T-helper 1 cell treated with Interleukin-12 subunit alpha and Interleukin-12 subunit beta and Interleukin-4 antibody, amounts not matched to agents 30 μg/mL and 1 μg/mL, for 36 hours (primary cell): Measurements from ENCODE around the gene CD9.

ENCODE experiments used
- H3K27ac Mint-ChIP-seq: one replicate; pipeline ENCODE4 v1.8.0; 2021; ENCODE audit warnings: mild to moderate bottlenecking, mixed read lengths
- H3K27me3 Mint-ChIP-seq: one replicate; pipeline ENCODE4 v1.8.0; 2021; ENCODE audit warnings: low read depth, mixed read lengths
- H3K36me3 Mint-ChIP-seq: one replicate; pipeline ENCODE4 v1.8.0; 2021; ENCODE audit warnings: low read depth, mixed read lengths
- H3K4me1 Mint-ChIP-seq: one replicate; pipeline ENCODE4 v1.8.0; 2021; ENCODE audit warnings: low read depth, mixed read lengths
- H3K4me3 Mint-ChIP-seq: one replicate; pipeline ENCODE4 v1.8.0; 2021; ENCODE audit warnings: mild to moderate bottlenecking, moderate library complexity, mixed read lengths
- H3K9me3 Mint-ChIP-seq: one replicate; pipeline ENCODE4 v1.8.0; 2021; ENCODE audit warnings: mixed read lengths

CD9 gene

DNA sequence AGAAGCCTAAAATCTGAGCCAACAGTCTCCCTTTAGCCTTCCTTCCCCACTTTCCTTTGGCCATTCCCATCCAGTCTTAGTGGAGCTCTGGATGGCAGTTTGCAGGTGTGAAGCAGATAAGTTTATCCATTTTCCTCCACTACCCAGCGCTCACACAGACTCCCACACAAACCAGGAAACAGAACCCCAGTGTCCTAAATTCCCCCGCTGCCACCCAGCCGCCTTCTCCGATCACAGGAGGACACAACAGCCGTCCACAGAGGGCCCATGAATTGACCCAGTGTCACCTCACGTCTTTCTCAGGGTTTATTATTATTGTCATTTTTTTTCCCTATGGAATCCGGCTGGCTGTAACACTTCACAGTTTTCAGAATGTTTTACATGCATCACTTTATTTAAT, 16.4 kb downstream of the CD9 start:
- no peaks in the 10 kb centered on the region for H3K9me3 Mint-ChIP-seq
- H3K4me1 Mint-ChIP-seq, result peaks cover 44% of the 10 kb centered on the region
- H3K36me3 Mint-ChIP-seq, result no peaks in the 10 kb centered on the region
- H3K4me3 Mint-ChIP-seq, result no peak overlapping the region
- peak overlapping the region; percentile 77 for H3K27ac Mint-ChIP-seq
- no peaks in the 10 kb centered on the region for H3K27me3 Mint-ChIP-seq

- Mint-ChIP-seq H3K27ac (peak overlapping the region; percentile 3), H3K4me3 (peak overlapping the region; percentile 5), H3K27me3 (no peaks in the 10 kb centered on the region), H3K36me3 (no peaks in the 10 kb centered on the region), H3K4me1 (peaks cover 38% of the 10 kb centered on the region), H3K9me3 (no peaks in the 10 kb centered on the region)
Measured at GRCh38 chr12:6218347-6218925, 18.2 kb downstream of the CD9 start.

DNA sequence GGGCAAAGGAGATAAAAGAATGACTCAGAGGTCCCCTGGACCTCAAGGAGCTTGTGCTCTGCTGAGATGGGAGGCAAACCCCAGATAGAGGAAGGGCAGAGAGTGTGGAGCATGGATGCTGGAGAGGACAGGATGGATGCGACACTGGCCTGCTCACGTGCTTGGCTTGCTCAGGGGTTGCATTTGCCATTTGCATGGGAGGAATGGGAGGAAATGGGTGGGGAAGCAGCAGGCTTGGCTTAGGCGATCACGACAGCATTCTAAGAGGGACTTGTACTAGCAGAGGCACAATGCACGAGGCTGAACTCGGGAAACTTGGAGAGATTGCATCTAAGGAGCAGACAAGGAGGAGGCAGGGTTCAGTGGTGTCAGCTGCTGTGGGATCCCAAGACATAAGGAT, 19.8 kb downstream of the CD9 start:
- Mint-ChIP-seq H3K27me3 (no peaks in the 10 kb centered on the region), H3K4me1 (peaks cover 34% of the 10 kb centered on the region), H3K27ac (no peak overlapping the region), H3K4me3 (no peak overlapping the region), H3K36me3 (no peaks in the 10 kb centered on the region), H3K9me3 (no peaks in the 10 kb centered on the region)

DNA sequence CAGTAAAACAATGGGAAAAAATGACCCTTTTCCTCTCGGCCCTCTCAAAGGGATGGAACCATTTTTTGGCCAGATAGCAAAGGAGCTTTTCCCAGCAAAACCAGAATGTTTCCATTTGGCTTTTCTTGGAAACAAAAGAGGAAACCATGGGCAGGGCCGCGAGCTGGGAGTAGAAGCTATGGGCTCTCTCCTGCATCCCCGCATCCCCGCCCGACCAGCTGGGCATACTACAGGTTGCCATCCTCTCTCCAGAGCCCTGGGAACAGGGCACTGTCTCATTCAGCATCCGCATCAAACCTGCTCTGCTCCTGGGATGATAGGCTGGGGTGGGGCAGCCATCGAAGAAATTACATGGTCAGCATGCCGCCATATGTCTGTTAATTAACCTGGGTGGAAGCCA, 20.9 kb downstream of the CD9 start:
- H3K4me3 Mint-ChIP-seq, result no peak overlapping the region
- H3K36me3 Mint-ChIP-seq, result no peaks in the 10 kb centered on the region
- H3K27me3 Mint-ChIP-seq, result no peaks in the 10 kb centered on the region
- peaks cover 22% of the 10 kb centered on the region for H3K4me1 Mint-ChIP-seq
- H3K27ac Mint-ChIP-seq, result no peak overlapping the region
- no peaks in the 10 kb centered on the region for H3K9me3 Mint-ChIP-seq

DNA sequence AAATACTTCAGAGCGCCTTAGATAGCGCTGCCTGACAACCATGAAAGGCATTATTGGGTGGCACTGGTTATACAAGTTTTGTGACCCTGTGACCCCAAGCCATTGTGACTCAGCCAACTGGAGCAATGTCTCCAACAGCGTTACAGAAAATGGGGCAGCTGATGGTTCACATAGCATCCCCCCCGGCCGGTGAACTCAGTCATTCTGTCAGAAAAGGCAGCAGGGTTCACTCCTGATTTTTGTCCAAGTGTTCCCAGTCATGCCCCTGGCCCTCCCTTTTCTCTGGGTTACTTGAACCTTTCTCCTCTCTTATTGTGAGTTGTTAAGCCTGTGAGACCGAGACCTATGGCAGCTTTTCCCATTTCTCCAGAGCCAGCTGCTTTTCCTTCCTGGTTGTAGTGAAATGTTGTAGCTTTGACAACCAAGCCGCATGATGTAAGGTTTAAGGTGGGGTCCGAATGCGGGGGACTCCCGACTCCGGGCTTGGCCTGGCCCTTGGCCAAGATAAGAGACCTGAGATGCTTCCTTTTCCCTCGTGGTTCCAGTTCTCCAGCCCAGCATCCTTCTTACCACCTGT, 22.0 kb downstream of the CD9 start:
- H3K9me3 Mint-ChIP-seq, result no peaks in the 10 kb centered on the region
- peaks cover 18% of the 10 kb centered on the region for H3K4me1 Mint-ChIP-seq
- no peaks in the 10 kb centered on the region for H3K27me3 Mint-ChIP-seq
- no peaks in the 10 kb centered on the region for H3K36me3 Mint-ChIP-seq
- no peak overlapping the region for H3K4me3 Mint-ChIP-seq
- no peak overlapping the region for H3K27ac Mint-ChIP-seq

GRCh38 chr12:6223545-6223944, 23.3 kb downstream of the CD9 start:
- H3K36me3 Mint-ChIP-seq, result peaks cover 2% of the 10 kb centered on the region
- no peak overlapping the region for H3K4me3 Mint-ChIP-seq
- H3K27ac Mint-ChIP-seq, result no peak overlapping the region
- peaks cover 6% of the 10 kb centered on the region for H3K4me1 Mint-ChIP-seq
- H3K27me3 Mint-ChIP-seq, result no peaks in the 10 kb centered on the region
- no peaks in the 10 kb centered on the region for H3K9me3 Mint-ChIP-seq

DNA sequence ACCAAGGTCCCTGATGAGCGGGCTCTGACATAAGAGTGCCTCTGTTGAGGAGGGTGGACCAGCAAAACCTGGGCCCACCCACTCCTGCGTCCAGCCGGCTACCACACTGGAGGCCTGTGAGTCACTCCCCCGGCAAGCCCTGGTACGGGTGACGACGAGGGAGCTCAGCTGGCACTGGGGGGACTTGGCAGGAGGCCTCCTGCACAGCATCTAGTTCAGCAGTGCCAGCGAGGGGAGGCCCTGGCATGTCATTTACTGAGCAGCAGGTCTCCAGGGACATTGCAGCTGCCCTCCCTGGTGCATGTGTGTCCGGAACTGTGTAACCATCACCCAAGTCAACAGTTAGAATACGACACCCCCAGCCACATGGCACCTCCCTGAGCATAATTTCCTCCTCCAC, 24.4 kb downstream of the CD9 start:
- Mint-ChIP-seq H3K9me3 (no peaks in the 10 kb centered on the region), H3K4me1 (peaks cover 3% of the 10 kb centered on the region), H3K4me3 (no peak overlapping the region), H3K27ac (no peak overlapping the region), H3K36me3 (peaks cover 2% of the 10 kb centered on the region), H3K27me3 (no peaks in the 10 kb centered on the region)

DNA sequence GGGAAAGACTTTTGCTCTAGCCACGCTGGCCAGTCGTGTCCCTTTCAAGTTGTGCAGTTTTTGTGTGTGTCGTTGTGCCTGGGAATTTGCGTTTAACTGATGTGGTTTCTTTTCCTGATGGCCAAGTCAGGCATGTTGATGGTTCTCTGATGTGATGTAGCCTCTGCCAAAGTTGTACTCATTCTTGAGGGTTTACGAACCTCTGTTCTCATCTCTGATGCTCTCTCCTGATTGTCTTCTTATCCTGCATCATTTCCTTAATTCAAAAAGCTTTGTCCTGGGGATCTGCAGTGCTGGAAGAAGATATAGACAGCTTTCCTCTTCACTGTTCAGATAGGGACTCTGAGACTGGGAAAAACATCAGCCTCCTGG, 25.4 kb downstream of the CD9 start:
- Mint-ChIP-seq H3K9me3 (no peaks in the 10 kb centered on the region), H3K4me3 (no peak overlapping the region), H3K27me3 (no peaks in the 10 kb centered on the region), H3K4me1 (peaks cover 8% of the 10 kb centered on the region), H3K27ac (no peak overlapping the region), H3K36me3 (peaks cover 5% of the 10 kb centered on the region)

DNA sequence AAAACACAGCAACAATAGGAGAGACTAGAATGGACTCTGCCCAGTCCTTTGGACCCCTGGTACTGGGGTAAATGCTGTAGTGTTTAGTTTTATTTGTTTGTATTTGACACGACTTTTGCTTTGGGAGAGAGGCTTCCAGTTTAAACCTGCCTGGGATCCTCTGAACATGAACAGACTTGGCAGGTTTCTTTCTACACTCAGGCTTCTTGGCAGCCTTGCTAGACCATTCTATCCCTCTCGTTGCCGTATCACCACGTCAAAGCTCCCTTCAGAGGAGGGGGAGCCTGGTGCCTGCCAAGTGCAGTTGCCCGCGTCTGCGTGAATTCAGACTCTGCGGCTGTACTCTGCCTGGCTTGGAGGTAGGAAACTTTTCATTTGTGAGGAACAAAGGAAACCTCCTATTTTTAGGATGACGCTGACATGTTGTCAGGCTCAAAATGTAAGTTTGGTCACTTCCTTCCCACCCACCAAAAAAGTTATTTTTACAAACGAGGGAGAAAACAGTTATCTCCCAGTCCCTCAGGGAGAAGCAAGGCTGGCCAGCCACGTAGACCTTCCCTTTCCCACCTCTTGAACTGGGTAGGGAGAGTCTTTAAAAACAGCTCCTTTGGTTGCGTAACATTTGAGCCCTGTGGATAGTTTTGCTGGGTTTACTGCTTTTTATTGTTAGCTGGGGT, 25.9 kb downstream of the CD9 start:
- Mint-ChIP-seq H3K4me1 (peaks cover 12% of the 10 kb centered on the region), H3K36me3 (peaks cover 5% of the 10 kb centered on the region), H3K9me3 (no peaks in the 10 kb centered on the region), H3K4me3 (no peak overlapping the region), H3K27me3 (no peaks in the 10 kb centered on the region), H3K27ac (no peak overlapping the region)

- no peak overlapping the region for H3K27ac Mint-ChIP-seq
- peaks cover 16% of the 10 kb centered on the region for H3K4me1 Mint-ChIP-seq
- H3K36me3 Mint-ChIP-seq, result peaks cover 5% of the 10 kb centered on the region
- H3K27me3 Mint-ChIP-seq, result no peaks in the 10 kb centered on the region
- no peak overlapping the region for H3K4me3 Mint-ChIP-seq
- no peaks in the 10 kb centered on the region for H3K9me3 Mint-ChIP-seq
Measured at GRCh38 chr12:6226679-6227051, 26.5 kb downstream of the CD9 start.

- Mint-ChIP-seq H3K4me1 (peaks cover 24% of the 10 kb centered on the region), H3K27ac (no peak overlapping the region), H3K36me3 (peaks cover 5% of the 10 kb centered on the region), H3K4me3 (no peak overlapping the region), H3K27me3 (no peaks in the 10 kb centered on the region), H3K9me3 (no peaks in the 10 kb centered on the region)
Measured at GRCh38 chr12:6228535-6229223, 28.5 kb downstream of the CD9 start.

DNA sequence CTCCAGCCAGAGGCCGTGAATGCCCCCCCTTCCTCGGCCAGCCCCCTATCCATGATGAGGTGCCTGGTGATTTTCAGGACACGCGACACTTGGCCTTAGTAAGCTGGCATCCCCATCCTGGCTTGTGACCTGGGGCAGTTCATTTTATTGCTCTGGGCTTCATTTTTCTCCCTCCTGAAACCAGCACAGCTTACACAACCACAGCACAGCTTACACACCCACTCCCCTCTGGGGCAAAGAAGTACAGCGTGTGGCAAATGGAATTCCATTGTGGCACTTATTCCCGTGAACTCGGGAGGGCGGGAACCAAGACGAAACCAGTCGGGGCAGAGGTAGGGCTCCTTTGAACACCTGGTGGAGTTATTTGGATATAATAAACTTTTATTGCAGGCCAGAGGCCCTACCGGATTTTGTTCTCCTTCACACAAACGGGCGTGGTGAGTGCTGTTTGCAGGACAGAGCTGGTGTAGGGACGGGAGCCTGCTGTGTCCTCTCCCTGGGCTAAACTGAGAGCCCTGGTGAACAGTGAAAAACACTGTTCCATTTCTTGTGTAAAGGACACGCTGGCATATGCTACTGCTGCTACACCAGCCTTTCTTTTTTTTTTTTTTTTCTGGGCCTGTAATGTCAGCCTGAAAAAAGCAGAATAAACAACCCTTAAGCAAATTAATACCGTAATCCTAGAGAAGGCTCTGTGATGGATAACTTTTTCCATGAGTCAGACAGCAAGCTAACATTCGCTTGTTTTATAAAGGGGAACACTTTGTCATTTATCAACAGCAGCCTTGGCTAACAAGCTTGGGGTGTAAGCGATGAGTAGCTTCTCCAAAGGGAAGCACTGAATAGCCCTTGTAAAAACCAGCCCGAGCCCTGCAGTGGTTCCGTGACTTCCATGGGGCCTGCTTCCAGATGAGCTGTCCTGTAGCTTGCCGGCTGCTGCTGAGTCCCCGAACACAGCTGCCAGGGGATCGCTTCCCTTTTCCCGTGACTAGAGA, 29.3 kb downstream of the CD9 start:
- no peak overlapping the region for H3K27ac Mint-ChIP-seq
- H3K27me3 Mint-ChIP-seq, result no peaks in the 10 kb centered on the region
- no peaks in the 10 kb centered on the region for H3K9me3 Mint-ChIP-seq
- H3K4me1 Mint-ChIP-seq, result peaks cover 24% of the 10 kb centered on the region
- peaks cover 5% of the 10 kb centered on the region for H3K36me3 Mint-ChIP-seq
- H3K4me3 Mint-ChIP-seq, result no peak overlapping the region

GRCh38 chr12:6230321-6231110, 30.3 kb downstream of the CD9 start:
- H3K27ac Mint-ChIP-seq, result peak overlapping the region; percentile 92
- no peaks in the 10 kb centered on the region for H3K27me3 Mint-ChIP-seq
- no peaks in the 10 kb centered on the region for H3K9me3 Mint-ChIP-seq
- H3K36me3 Mint-ChIP-seq, result peaks cover 5% of the 10 kb centered on the region
- H3K4me3 Mint-ChIP-seq, result peak overlapping the region; percentile 62
- peaks cover 24% of the 10 kb centered on the region for H3K4me1 Mint-ChIP-seq
